ENCODE measurements around the gene ZNF746.

DNA sequence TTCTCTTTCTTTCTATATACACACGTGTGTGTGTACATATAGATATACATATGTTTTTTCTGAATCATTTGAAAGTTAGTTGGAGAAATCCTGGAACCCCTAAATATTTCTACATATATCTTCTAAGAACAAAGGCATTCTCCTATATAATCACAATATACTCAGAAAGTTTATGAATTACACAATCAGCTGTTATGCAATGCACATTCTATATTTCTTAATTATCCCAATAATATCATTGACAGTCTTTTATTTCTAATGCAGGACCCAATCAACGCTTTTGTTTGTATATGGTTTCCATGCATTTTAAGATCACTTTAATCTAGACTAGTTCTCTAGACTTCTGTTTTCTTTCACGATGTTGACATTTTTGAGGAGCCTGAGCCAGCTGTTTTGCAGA, 27.7 kb upstream of the ZNF746 start:
- TF ChIP-seq, protein P1, sequence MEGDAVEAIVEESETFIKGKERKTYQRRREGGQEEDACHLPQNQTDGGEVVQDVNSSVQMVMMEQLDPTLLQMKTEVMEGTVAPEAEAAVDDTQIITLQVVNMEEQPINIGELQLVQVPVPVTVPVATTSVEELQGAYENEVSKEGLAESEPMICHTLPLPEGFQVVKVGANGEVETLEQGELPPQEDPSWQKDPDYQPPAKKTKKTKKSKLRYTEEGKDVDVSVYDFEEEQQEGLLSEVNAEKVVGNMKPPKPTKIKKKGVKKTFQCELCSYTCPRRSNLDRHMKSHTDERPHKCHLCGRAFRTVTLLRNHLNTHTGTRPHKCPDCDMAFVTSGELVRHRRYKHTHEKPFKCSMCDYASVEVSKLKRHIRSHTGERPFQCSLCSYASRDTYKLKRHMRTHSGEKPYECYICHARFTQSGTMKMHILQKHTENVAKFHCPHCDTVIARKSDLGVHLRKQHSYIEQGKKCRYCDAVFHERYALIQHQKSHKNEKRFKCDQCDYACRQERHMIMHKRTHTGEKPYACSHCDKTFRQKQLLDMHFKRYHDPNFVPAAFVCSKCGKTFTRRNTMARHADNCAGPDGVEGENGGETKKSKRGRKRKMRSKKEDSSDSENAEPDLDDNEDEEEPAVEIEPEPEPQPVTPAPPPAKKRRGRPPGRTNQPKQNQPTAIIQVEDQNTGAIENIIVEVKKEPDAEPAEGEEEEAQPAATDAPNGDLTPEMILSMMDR (IDR thresholded peaks at IDR 0.05), result no peak
- no peak for TF ChIP-seq POLR2A (IDR thresholded peaks at IDR 0.05)

All from Peyer's patch (tissue), 4 donors.